PC-9 (cell line): Measurements from ENCODE around the gene KIF26B.

Source experiments
- EZH2 ChIP-seq: fragments of 200-600 bp; sonication (generic); IDR thresholded peaks from 2 replicates; pipeline ENCODE4 v1.8.0; 2017; ENCODE audit warnings: antibody characterized with exemption, low read depth
- TF ChIP-seq, protein P1 (sequence below): fragments of 200-600 bp; sonication (generic); conservative IDR thresholded peaks from 2 replicates; pipeline ENCODE4 v1.6.1; 2017; ENCODE audit warnings: mixed run types, antibody characterized with exemption, mild to moderate bottlenecking, moderate library complexity

DNA sequence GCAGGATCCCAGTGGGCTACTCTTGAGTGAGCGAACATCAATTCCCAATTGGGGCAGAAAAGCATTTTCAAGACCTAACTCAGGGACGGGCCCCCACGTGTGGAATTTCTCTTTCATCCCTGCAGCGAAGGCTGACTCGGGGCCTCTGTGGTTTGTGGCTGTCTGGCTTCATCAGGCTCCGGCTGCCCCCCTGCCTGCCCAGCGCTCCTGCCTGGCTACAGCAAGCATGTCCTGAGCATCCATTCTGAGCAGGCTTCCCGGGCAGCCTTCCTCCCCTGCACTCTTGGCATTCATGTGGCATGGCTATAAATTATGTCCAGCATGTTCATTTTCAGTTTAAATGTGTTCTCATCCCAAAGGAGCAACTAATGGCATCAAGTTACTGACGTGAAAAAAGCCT is 588.1 kb downstream of the KIF26B start:
- TF ChIP-seq, protein P1, sequence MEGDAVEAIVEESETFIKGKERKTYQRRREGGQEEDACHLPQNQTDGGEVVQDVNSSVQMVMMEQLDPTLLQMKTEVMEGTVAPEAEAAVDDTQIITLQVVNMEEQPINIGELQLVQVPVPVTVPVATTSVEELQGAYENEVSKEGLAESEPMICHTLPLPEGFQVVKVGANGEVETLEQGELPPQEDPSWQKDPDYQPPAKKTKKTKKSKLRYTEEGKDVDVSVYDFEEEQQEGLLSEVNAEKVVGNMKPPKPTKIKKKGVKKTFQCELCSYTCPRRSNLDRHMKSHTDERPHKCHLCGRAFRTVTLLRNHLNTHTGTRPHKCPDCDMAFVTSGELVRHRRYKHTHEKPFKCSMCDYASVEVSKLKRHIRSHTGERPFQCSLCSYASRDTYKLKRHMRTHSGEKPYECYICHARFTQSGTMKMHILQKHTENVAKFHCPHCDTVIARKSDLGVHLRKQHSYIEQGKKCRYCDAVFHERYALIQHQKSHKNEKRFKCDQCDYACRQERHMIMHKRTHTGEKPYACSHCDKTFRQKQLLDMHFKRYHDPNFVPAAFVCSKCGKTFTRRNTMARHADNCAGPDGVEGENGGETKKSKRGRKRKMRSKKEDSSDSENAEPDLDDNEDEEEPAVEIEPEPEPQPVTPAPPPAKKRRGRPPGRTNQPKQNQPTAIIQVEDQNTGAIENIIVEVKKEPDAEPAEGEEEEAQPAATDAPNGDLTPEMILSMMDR = no peak
- no peak for TF ChIP-seq EZH2
